WTC11 (cell line): ENCODE results near the gene HLA-DQA2. TPM values are rescaled to one million over a fixed set of nuclear protein-coding genes. Genes with fewer than 3 reads are reported as not detected.

ENCODE experiments used
- microRNA-seq: library from miRNA; unstranded; fragments of <30 nt; microRNA quantifications from one replicate; pipeline ENCODE4 v1.2.0, GENCODE V29; 2022; ENCODE audit warnings: borderline number of aligned reads
- total RNA-seq: library from RNA; stranded (reverse); gene quantifications from 3 replicates; pipeline ENCODE4 v1.2.3, GENCODE V29; 2021

HLA-DQA2 gene
- total RNA-seq, 1 experiment from 2014 or later, result not detected

Small RNA genes within 50 kb of the gene (microRNA-seq; reads per million reads assigned to microRNA genes)
- gene MIR3135B, result not detected

Other genes with a start within 250 kb of the HLA-DQA2 start
- 0.30 TPM in 1 of 3 replicates, not detected in the others for gene HLA-DRB5, start 211.1 kb upstream of the HLA-DQA2 start, total RNA-seq
- gene HLA-DRB1, start 151.5 kb upstream of the HLA-DQA2 start, total RNA-seq, result 1.4 to 2.3 TPM (median 2.1 TPM) in 3 replicates
- gene HLA-DQA1, start 104.0 kb upstream of the HLA-DQA2 start, total RNA-seq, result 0.22 to 0.92 TPM (median 0.62 TPM) in 3 replicates
- 0.83 to 3.8 TPM (median 2.6 TPM) in 3 replicates for gene HLA-DQB1, start 74.7 kb upstream of the HLA-DQA2 start, total RNA-seq
- gene HLA-DQB2, start 22.1 kb downstream of the HLA-DQA2 start, total RNA-seq, result 0.39 to 0.76 TPM (median 0.42 TPM) in 3 replicates
- gene HLA-DOB, start 75.6 kb downstream of the HLA-DQA2 start, total RNA-seq, result 0.15 to 0.55 TPM (median 0.46 TPM) in 3 replicates
- 14.7 to 23.0 TPM (median 16.5 TPM) in 3 replicates for gene TAP2, start 97.3 kb downstream of the HLA-DQA2 start, total RNA-seq
- 13.8 to 22.0 TPM (median 19.4 TPM) in 3 replicates for gene PSMB8, start 102.7 kb downstream of the HLA-DQA2 start, total RNA-seq
- 13.6 to 15.9 TPM (median 15.7 TPM) in 3 replicates for gene TAP1, start 112.3 kb downstream of the HLA-DQA2 start, total RNA-seq
- 1.8 to 4.3 TPM (median 4.0 TPM) in 3 replicates for gene PSMB9, start 112.8 kb downstream of the HLA-DQA2 start, total RNA-seq
- 1.1 to 2.7 TPM (median 2.3 TPM) in 3 replicates for gene HLA-DMB, start 199.6 kb downstream of the HLA-DQA2 start, total RNA-seq
- 6.0 to 9.3 TPM (median 6.6 TPM) in 3 replicates for gene HLA-DMA, start 211.7 kb downstream of the HLA-DQA2 start, total RNA-seq
- 206 to 222 TPM (median 214 TPM) in 3 replicates for gene BRD2, start 227.2 kb downstream of the HLA-DQA2 start, total RNA-seq